ENCODE results near the gene MYZAP. TPM values are rescaled to one million over a fixed set of nuclear protein-coding genes. Genes with fewer than 3 reads are reported as not detected.

The MYZAP gene
- total and polyA plus RNA-seq, 2 of the 8 experiments (the other 6 are each of a cell fraction or from before 2014, with no cell fraction given), result 0.41 to 0.65 TPM

DNA sequence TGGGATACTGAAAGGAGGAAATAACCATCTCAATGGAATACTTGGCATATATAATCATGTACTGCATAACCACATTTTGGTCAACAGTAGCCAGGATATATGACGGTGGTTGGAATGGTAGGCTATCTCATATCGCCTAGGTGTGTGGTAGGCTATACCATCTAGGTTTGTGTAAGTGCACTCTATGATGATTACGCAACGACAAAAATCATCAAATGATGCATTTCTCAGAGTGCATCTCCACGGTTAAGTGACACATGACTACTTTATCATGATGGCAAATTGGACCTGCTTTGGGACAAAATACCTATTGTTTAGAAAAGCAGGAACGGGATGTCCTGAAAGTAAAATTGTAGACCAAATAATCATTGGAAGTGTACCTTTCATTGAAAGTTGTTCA is 2.8 kb downstream of the MYZAP start:
- H3K27ac ChIP-seq (ENCODE audit: low read depth, low read length), result no peak overlapping the region
- TF ChIP-seq CEBPB (IDR thresholded peaks at IDR 0.05; ENCODE audit: low read depth, low read length), result peak; percentile 39; the same call in 1 of the 2 replicates
- no peak for TF ChIP-seq CBX8 (IDR thresholded peaks at IDR 0.05; ENCODE audit: borderline replicate concordance, low read depth, low read length)
- no peak for TF ChIP-seq SUZ12 (IDR thresholded peaks at IDR 0.05; ENCODE audit: low read length)
- no peak for TF ChIP-seq CBX5 (IDR thresholded peaks at IDR 0.05; ENCODE audit: low read depth, low read length)
- TF ChIP-seq RFX5 (IDR thresholded peaks at IDR 0.05; ENCODE audit: borderline replicate concordance, low read depth, low read length), result no peak
- no peak for TF ChIP-seq GTF2F1 (IDR thresholded peaks at IDR 0.05; ENCODE audit: borderline replicate concordance, low read depth, low read length)
- TF ChIP-seq EZH2 (IDR thresholded peaks at IDR 0.05; ENCODE audit: low read depth, low read length, severe bottlenecking), result no peak
- H2BK15ac ChIP-seq (ENCODE audit: low read length), result no peak overlapping the region
- H3K4me1 ChIP-seq (replicated peaks in 1 of 4; ENCODE audit: control insufficient read depth in 3 of 4, insufficient read depth in 4 of 4, low read length in 3 of 4), result peaks cover 4 to 9% (median 5%) of the 10 kb centered on the region in 4 experiments; a peak in 6 of 7 replicates
- H3K36me3 ChIP-seq (ENCODE audit: control insufficient read depth in 2 of 4, insufficient read depth in 4 of 4, low read length in 3 of 4), result no peaks in the 10 kb centered on the region
- peaks cover 5% of the 10 kb centered on the region; the same call in 1 of the 2 replicates for H3K23me2 ChIP-seq (ENCODE audit: low read depth, low read length)
- H4K91ac ChIP-seq (replicated peaks; ENCODE audit: insufficient read length, low read length), result no peak overlapping the region
- H4K5ac ChIP-seq (ENCODE audit: insufficient read length, low read depth, low read length), result no peak overlapping the region
- no peaks in the 10 kb centered on the region for H4K20me1 ChIP-seq (replicated peaks in 1 of 2; ENCODE audit: control insufficient read depth in 1 of 2, insufficient read depth in 2 of 2, low read length in 2 of 2)
- ChIA-PET CTCF (ENCODE audit: partially characterized antibody) (interaction anchor here (0.6 to 1.2 kb wide), 3 partner anchors 8 to 627 kb away, joined by 3 to 4 read pairs (median 3); no protein-coding TSS in a partner anchor), POLR2A (ENCODE audit: partially characterized antibody) (no interaction called here)
- FAIRE-seq, result no peak
- no peak overlapping the region for H3K18ac ChIP-seq (ENCODE audit: extremely low read depth, low read length)
- 91% methylated on average over 6 of the region's 6 CpGs; no CpG with 5 or more reads in 1 of the 2 experiments for WGBS, 2 experiments (ENCODE audit: extremely low coverage in 1 of 2, insufficient coverage in 1 of 2, insufficient read length in 1 of 2, insufficient replicate concordance in 2 of 2, low coverage in 1 of 2, low lambda C conversion rate in 2 of 2, missing lambda C conversion rate in 1 of 2)
- H3K56ac ChIP-seq (replicated peaks; ENCODE audit: insufficient read length, low read depth, low read length), result no peak overlapping the region
- no peak overlapping the region for H3K4me3 ChIP-seq (ENCODE audit: extremely low read depth in 1 of 4, insufficient read depth in 2 of 4, low read depth in 3 of 4, low read length in 4 of 4)
- H3K4ac ChIP-seq (replicated peaks; ENCODE audit: insufficient read length, low read depth, low read length), result no peak overlapping the region
- no peaks in the 10 kb centered on the region; the same call in 1 of the 2 replicates for H3K79me1 ChIP-seq (ENCODE audit: low read depth, low read length)
- no peak overlapping the region for H2BK5ac ChIP-seq (ENCODE audit: low read depth, low read length)
- H2AK5ac ChIP-seq (ENCODE audit: low read depth, low read length), result no peak overlapping the region
- no peaks in the 10 kb centered on the region for H3K79me2 ChIP-seq (ENCODE audit: control insufficient read depth in 1 of 2, insufficient read depth in 2 of 2, low read length in 2 of 2)
- DNase-seq (ENCODE audit: low read depth in 1 of 2, low spot score in 2 of 2), result no peak
- H3K23ac ChIP-seq (ENCODE audit: insufficient read length), result no peak overlapping the region
- H3K9ac ChIP-seq (replicated peaks in 1 of 4; ENCODE audit: extremely low read depth in 1 of 4, low read depth in 3 of 4, low read length in 3 of 4), result no peak overlapping the region
- H2BK120ac ChIP-seq (replicated peaks; ENCODE audit: low read depth, low read length), result no peak overlapping the region
- H3K9me3 ChIP-seq (ENCODE audit: insufficient read depth in 2 of 2, low read depth in 1 of 2, low read length in 1 of 2), result no peaks in the 10 kb centered on the region
- no peak overlapping the region for H2BK12ac ChIP-seq (ENCODE audit: low read depth, low read length)
- no peak overlapping the region for H3K4me2 ChIP-seq (ENCODE audit: insufficient read depth in 1 of 2, low read depth in 2 of 2, low read length in 2 of 2)
- no peak overlapping the region for H3K14ac ChIP-seq (ENCODE audit: insufficient read length)
- peaks cover 0 to 18% (median 10%) of the 10 kb centered on the region in 4 experiments; a peak in 4 of 7 replicates for H3K27me3 ChIP-seq (replicated peaks in 1 of 4; ENCODE audit: control insufficient read depth in 3 of 4, extremely low read depth in 1 of 4, insufficient read depth in 3 of 4, low read length in 3 of 4)
- no peak overlapping the region for H2BK20ac ChIP-seq (ENCODE audit: low read length)
- no peak overlapping the region for H4K8ac ChIP-seq (ENCODE audit: extremely low read depth, insufficient read depth, low read length)
- no peak overlapping the region for H2AFZ ChIP-seq (ENCODE audit: low read length)

Measured in H1 (cell line).